GM12878 (cell line): Measurements from ENCODE around the gene RP9. TPM values are rescaled to one million over a fixed set of nuclear protein-coding genes. Genes with fewer than 3 reads are reported as not detected.

ENCODE experiments used
- ATAC-seq: fragments of 200-7000 bp; cut with Tn5 transposase; 3 replicates; pipeline ENCODE4 v1.9.1; 2020; ENCODE audit warnings: mild to moderate bottlenecking, moderate library complexity
- BruUV-seq: library from RNA; stranded (reverse); fragments of 400-500 nt; replicated peaks from 2 replicates; lab custom pipeline; 2021; lab: Mats Ljungman, UMichigan
- CTCF ChIA-PET: fragments of 300-600 bp; sonication (Branson Sonifier 250); formaldehyde crosslinking; extraction: SDS; loops from one replicate; lab custom pipeline; 2021; ENCODE audit warnings: inconsistent platforms; lab: Yijun Ruan, JAX
- POLR2A ChIA-PET: fragments of 350-600 bp; formaldehyde crosslinking; extraction: SDS; loops from one replicate; lab custom pipeline; 2021; ENCODE audit warnings: inconsistent platforms; lab: Charles Lee
- RAD21 ChIA-PET: fragments of 300-600 bp; sonication (Branson Sonifier 250); formaldehyde crosslinking; loops from one replicate; lab custom pipeline; 2023; ENCODE audit warnings: antibody characterized with exemption; ENCODE audit not compliant: unreplicated experiment; lab: Charles Lee
- SMC1A ChIA-PET: fragments of 300-600 bp; sonication (Branson Sonifier 250); formaldehyde crosslinking; loops from one replicate; lab custom pipeline; 2023; ENCODE audit not compliant: unreplicated experiment, uncharacterized antibody; lab: Charles Lee
- DNase-seq: peaks from one replicate; pipeline ENCODE4 v3.0.0-alpha.2; 2011; ENCODE audit warnings: low read depth, low spot score
- FAIRE-seq: peaks from 3 replicates; lab custom pipeline; 2011; peaks lifted over from hg19 to GRCh38; lab: Jason Lieb, UNC
- H2AFZ ChIP-seq: 2 replicates; pipeline ENCODE4 v1.6.0; 2011; ENCODE audit warnings: low read depth, low read length, control low read depth; ENCODE audit not compliant: control insufficient read depth
- H3K27ac ChIP-seq: 2 replicates; pipeline ENCODE4 v1.5.1; 2011; ENCODE audit warnings: control low read depth; ENCODE audit not compliant: control insufficient read depth, insufficient read depth
- H3K27me3 ChIP-seq, 2 experiments: replicated peaks in 1 of 2; 2 replicates each; pipeline versions ENCODE4 v1.6.0 to v1.6.1; 2011; ENCODE audit warnings: low read length in 1 of 2; ENCODE audit not compliant: control insufficient read depth in 2 of 2, insufficient read depth in 2 of 2
- H3K36me3 ChIP-seq, 2 experiments: 2 replicates each; pipeline ENCODE4 v1.5.1; 2011; ENCODE audit warnings: low read length in 1 of 2; ENCODE audit not compliant: control insufficient read depth in 2 of 2, insufficient read depth in 2 of 2
- H3K4me1 ChIP-seq: 2 replicates; pipeline ENCODE4 v1.6.1; 2011; ENCODE audit warnings: mild to moderate bottlenecking, low read length, moderate library complexity, mixed read lengths; ENCODE audit not compliant: control insufficient read depth, insufficient read depth
- H3K4me2 ChIP-seq: 2 replicates; pipeline ENCODE4 v1.6.0; 2011; ENCODE audit warnings: control low read depth; ENCODE audit not compliant: control insufficient read depth, insufficient read depth
- H3K4me3 ChIP-seq: fragments of 200-600 bp; sonication (generic); 2 replicates; pipeline ENCODE4 v1.5.1; 2016
- H3K79me2 ChIP-seq: 2 replicates; pipeline ENCODE4 v1.6.0; 2011; ENCODE audit warnings: low read length; ENCODE audit not compliant: control insufficient read depth, insufficient read depth
- H3K9ac ChIP-seq: 2 replicates; pipeline ENCODE4 v1.8.0; 2011; ENCODE audit warnings: low read length, control low read depth, mixed read lengths; ENCODE audit not compliant: control insufficient read depth, insufficient read depth
- H3K9me3 ChIP-seq: replicated peaks from 3 replicates; pipeline ENCODE4 v1.5.1; 2011; ENCODE audit warnings: mild to moderate bottlenecking, low read length; ENCODE audit not compliant: control insufficient read depth, insufficient read depth
- H4K20me1 ChIP-seq: 2 replicates; pipeline ENCODE4 v1.6.0; 2011; ENCODE audit not compliant: control insufficient read depth, insufficient read depth
- ATF7 ChIP-seq: fragments of 450-650 bp; IDR thresholded peaks from 2 replicates; pipeline ENCODE4 v1.6.1; 2016; ENCODE audit warnings: low read depth, mild to moderate bottlenecking
- CBX5 ChIP-seq: sonication (generic); IDR thresholded peaks from 2 replicates; pipeline ENCODE4 v1.6.1; 2016; ENCODE audit warnings: low read depth, moderate library complexity, mild to moderate bottlenecking, inconsistent platforms
- EGR1 ChIP-seq, 2 experiments: IDR thresholded peaks; 1 replicate in 1 of 2; 2 replicates in 1 of 2; pipeline ENCODE4 v1.6.1; 2011 to 2012; ENCODE audit warnings: low read depth in 2 of 2, low read length in 2 of 2, borderline replicate concordance in 1 of 2, mild to moderate bottlenecking in 1 of 2, moderate library complexity in 1 of 2
- FOXK2 ChIP-seq: fragments of 450-650 bp; IDR thresholded peaks from 2 replicates; pipeline ENCODE4 v1.6.1; 2017; ENCODE audit warnings: mild to moderate bottlenecking, moderate library complexity
- KAT2A ChIP-seq: conservative IDR thresholded peaks from 2 replicates; pipeline ENCODE4 v1.6.1; 2011; ENCODE audit warnings: low read depth, low read length; ENCODE audit not compliant: control insufficient read depth
- MTA2 ChIP-seq: fragments of 450-650 bp; IDR thresholded peaks from 2 replicates; pipeline ENCODE4 v1.6.1; 2016; ENCODE audit warnings: low read depth, mild to moderate bottlenecking, moderate library complexity
- POLR2A ChIP-seq: IDR thresholded peaks from 2 replicates; pipeline ENCODE4 v1.6.1; 2011; ENCODE audit warnings: low read depth, mild to moderate bottlenecking, low read length
- RCOR1 ChIP-seq: conservative IDR thresholded peaks from 2 replicates; pipeline ENCODE4 v1.6.1; 2012; ENCODE audit warnings: low read depth, low read length, improper control_type of control experiment
- SIX5 ChIP-seq: IDR thresholded peaks from 2 replicates; pipeline ENCODE4 v1.6.1; 2011; ENCODE audit warnings: mild to moderate bottlenecking, low read depth, low read length, moderate library complexity; ENCODE audit not compliant: severe bottlenecking
- SP1 ChIP-seq: IDR thresholded peaks from one replicate; pipeline ENCODE4 v1.6.1; 2011; ENCODE audit warnings: low read depth, low read length
- TAF1 ChIP-seq: IDR thresholded peaks from 2 replicates; pipeline ENCODE4 v1.6.1; 2011; ENCODE audit warnings: mild to moderate bottlenecking, low read depth, low read length, borderline replicate concordance
- YY1 ChIP-seq: IDR thresholded peaks from 2 replicates; pipeline ENCODE4 v1.6.1; 2011; ENCODE audit warnings: low read depth, mild to moderate bottlenecking, low read length
- WGBS: methylation state at CpG from one replicate; pipeline ENCODE4 v1.1.6; 2016; ENCODE audit warnings: low lambda C conversion rate; ENCODE audit not compliant: insufficient replicate concordance, insufficient coverage; ENCODE audit errors: missing lambda C conversion rate; 5-methylcytosine and 5-hydroxymethylcytosine counted together
- in situ Hi-C: fragments of 300-500 bp; cut with MboI; formaldehyde crosslinking; loops from 9 replicates; pipeline ENCODE4 v1.14.3; 2018; ENCODE audit warnings: mixed read lengths
- intact Hi-C: fragments of 100-400 bp; cut with micrococcal nuclease; formaldehyde crosslinking; loops from one replicate; pipeline ENCODE4 v1.14.2; 2022; ENCODE audit not compliant: unreplicated experiment
- polyA plus RNA-seq, 11 experiments: library from polyadenylated mRNA; depleted of rRNA in 4 of 11; unstranded in 6 of 11; stranded (reverse) in 5 of 11; fragments of >200 nt; fragmentation: Nextera tagmentation in 4 of 11; fragmentation: Illumina TruSeq in 1 of 11; extraction: Ambion mirVana in 4 of 11; extraction: Trizol in 1 of 11; gene quantifications; 1 replicate in 1 of 11; 2 replicates in 10 of 11; pipeline versions ENCODE4 v1.2.1 to v1.2.3, GENCODE V29; 2011 to 2016; ENCODE audit warnings: inconsistent platforms in 2 of 11, missing spikeins in 2 of 11, low read depth in 1 of 11
- total RNA-seq, 4 experiments: library from RNA; depleted of rRNA in 3 of 4; stranded (reverse); fragments of >200 nt in 3 of 4; fragmentation: Illumina TruSeq in 1 of 4; extraction: Trizol in 1 of 4; gene quantifications; 2 replicates each; pipeline versions ENCODE4 v1.2.1 to v1.2.3, GENCODE V29; 2013 to 2021
- TF ChIP-seq, protein P1 (sequence below): IDR thresholded peaks from 2 replicates; pipeline ENCODE4 v1.6.1; 2011; ENCODE audit warnings: low read depth, mild to moderate bottlenecking, low read length, moderate library complexity, borderline replicate concordance; ENCODE audit errors: extremely low read depth
- TF ChIP-seq, protein P2 (sequence below): fragments of 450-650 bp; conservative IDR thresholded peaks from 2 replicates; pipeline ENCODE4 v1.6.1; 2017; ENCODE audit warnings: mild to moderate bottlenecking, moderate library complexity

The RP9 gene
- total and polyA plus RNA-seq, 10 of the 15 experiments (the other 5 are each of a cell fraction or from before 2014, with no cell fraction given) = 7.6 to 25.3 (median 16.9) TPM

DNA sequence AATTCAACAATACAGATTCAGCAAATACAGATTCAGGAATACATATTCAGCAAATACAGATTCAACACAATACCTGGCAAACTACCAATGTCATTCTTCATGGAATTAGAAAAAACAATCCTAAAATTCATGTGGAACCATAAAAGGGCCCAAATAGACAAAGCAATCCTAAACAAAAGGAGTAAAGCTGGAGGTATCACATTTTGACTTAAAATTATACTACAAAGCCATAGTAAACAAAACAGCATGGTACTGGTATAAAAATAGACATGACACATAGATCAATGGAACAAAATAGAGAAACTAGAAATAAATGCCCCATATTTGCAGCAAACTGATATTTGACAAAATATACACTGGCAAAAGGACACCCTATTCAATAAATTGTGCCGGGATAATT, 43.2 kb downstream of the RP9 start:
- Histone ChIP-seq H3K4me2 (no peak overlapping the region), H3K27me3 (no peaks in the 10 kb centered on the region), H2AFZ (no peak overlapping the region), H3K36me3 (no peaks in the 10 kb centered on the region), H3K9me3 (peaks cover 11% of the 10 kb centered on the region; the same call in 2 of the 3 replicates), H3K4me1 (no peaks in the 10 kb centered on the region), H4K20me1 (no peaks in the 10 kb centered on the region), H3K79me2 (peaks cover 16% of the 10 kb centered on the region), H3K27ac (no peak overlapping the region), H3K9ac (no peak overlapping the region), H3K4me3 (no peak overlapping the region)
- 100% methylated on average over 1 of the region's 1 CpG for WGBS
- TF ChIP-seq, protein P1, sequence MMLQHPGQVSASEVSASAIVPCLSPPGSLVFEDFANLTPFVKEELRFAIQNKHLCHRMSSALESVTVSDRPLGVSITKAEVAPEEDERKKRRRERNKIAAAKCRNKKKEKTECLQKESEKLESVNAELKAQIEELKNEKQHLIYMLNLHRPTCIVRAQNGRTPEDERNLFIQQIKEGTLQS = no peak
- in situ Hi-C loops (no loop called here), intact Hi-C loops (no loop called here)
- CTCF ChIA-PET = interaction anchor here (2.3 kb wide), 1 partner anchor 42 kb away, joined by 7 read pairs; the partner anchor contains the start of gene RP9
- RAD21 ChIA-PET = no interaction called here
- no TSS peak for BruUV-seq
- SMC1A ChIA-PET = no interaction called here
- POLR2A ChIA-PET = no interaction called here
- DNase-seq (no peak), FAIRE-seq (no peak), ATAC-seq (no peak)

DNA sequence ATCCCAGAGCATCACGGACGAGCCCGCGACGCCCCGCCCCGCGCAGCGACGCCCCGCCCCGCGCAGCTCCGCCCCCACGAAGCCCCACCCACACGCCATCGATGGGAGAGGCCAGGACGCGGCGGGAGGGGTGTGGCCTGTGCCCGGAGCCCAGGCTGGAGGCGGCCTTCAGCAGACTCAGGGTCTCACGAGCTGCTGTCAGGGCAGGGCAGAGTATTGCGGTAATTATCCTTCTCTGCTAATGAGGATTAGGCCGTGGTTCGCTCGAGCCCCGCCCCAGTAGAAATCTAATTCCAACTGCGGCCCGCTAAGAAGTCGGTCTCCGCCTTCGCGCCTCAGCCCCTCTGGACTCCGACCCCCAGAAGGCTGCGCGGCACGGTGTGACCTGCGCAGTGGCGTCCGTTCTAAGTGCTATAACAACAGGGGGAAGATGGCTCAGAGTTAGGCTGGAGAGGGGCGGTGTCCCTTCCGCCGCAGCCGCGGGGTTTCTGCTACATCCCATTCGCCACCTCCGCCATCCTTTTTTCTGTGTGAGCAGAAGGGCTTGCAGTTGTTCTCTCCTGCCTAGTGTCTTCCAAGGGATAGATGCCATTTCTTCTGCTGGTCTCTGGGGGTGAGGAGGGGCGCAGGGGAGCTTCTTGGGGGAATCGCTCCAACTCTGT, 46.3 kb downstream of the RP9 start:
- peak; percentile 79 for FAIRE-seq
- no peaks in the 10 kb centered on the region for H3K36me3 ChIP-seq
- H3K27ac ChIP-seq = peak overlapping the region; percentile 89
- peak overlapping the region; percentile 68 for H3K9ac ChIP-seq
- SMC1A ChIA-PET = interaction anchor here (1.1 to 3.3 kb wide), 6 partner anchors 9 to 45 kb away, joined by 3 to 31 read pairs (median 6); partner anchors contain the start of gene RP9
- ATAC-seq = peak; percentile 95
- in situ Hi-C loops (no loop called here), intact Hi-C loops (loop anchor here (2.0 to 5.0 kb wide), 3 partner anchors 46 to 571 kb away; partner anchors contain the start of genes KBTBD2, LSM5 and RP9)
- no TSS peak for BruUV-seq
- H3K4me2 ChIP-seq = peak overlapping the region; percentile 84
- H3K9me3 ChIP-seq = peaks cover 2% of the 10 kb centered on the region; the same call in 2 of the 3 replicates
- POLR2A ChIA-PET = interaction anchor here (0.8 to 5.9 kb wide), 12 partner anchors 9 to 174 kb away, joined by 3 to 30 read pairs (median 5); partner anchors contain the start of gene BBS9
- peaks cover 3% of the 10 kb centered on the region; the same call in 1 of the 2 replicates for H3K4me1 ChIP-seq
- H3K27me3 ChIP-seq = no peaks in the 10 kb centered on the region
- 2% methylated on average over 50 of the region's 50 CpGs for WGBS
- no peaks in the 10 kb centered on the region for H4K20me1 ChIP-seq
- H2AFZ ChIP-seq = peak overlapping the region; percentile 99
- peaks cover 46% of the 10 kb centered on the region for H3K79me2 ChIP-seq
- peak; percentile 81 for DNase-seq
- RAD21 ChIA-PET = interaction anchor here (0.6 to 2.8 kb wide), 7 partner anchors 9 to 216 kb away, joined by 3 to 19 read pairs (median 5); partner anchors contain the start of gene RP9
- CTCF ChIA-PET = interaction anchor here (1.3 to 5.4 kb wide), 9 partner anchors 10 to 217 kb away, joined by 3 to 31 read pairs (median 4); partner anchors contain the start of gene RP9
- peak overlapping the region; percentile 93 for H3K4me3 ChIP-seq
- TF ChIP-seq TAF1 = peak; percentile 74; the same call in 1 of the 2 replicates
- peak; percentile 15 for TF ChIP-seq SP1
- TF ChIP-seq RCOR1 = no peak
- 0 out of 2 replicates have a peak, but pooled peaks have one; percentile 13 for TF ChIP-seq MTA2
- TF ChIP-seq POLR2A = peak; percentile 75
- TF ChIP-seq KAT2A = no peak
- peak; percentile 78 for TF ChIP-seq YY1
- peak; percentile 58; the same call in 1 of the 2 replicates for TF ChIP-seq FOXK2
- TF ChIP-seq, protein P2, sequence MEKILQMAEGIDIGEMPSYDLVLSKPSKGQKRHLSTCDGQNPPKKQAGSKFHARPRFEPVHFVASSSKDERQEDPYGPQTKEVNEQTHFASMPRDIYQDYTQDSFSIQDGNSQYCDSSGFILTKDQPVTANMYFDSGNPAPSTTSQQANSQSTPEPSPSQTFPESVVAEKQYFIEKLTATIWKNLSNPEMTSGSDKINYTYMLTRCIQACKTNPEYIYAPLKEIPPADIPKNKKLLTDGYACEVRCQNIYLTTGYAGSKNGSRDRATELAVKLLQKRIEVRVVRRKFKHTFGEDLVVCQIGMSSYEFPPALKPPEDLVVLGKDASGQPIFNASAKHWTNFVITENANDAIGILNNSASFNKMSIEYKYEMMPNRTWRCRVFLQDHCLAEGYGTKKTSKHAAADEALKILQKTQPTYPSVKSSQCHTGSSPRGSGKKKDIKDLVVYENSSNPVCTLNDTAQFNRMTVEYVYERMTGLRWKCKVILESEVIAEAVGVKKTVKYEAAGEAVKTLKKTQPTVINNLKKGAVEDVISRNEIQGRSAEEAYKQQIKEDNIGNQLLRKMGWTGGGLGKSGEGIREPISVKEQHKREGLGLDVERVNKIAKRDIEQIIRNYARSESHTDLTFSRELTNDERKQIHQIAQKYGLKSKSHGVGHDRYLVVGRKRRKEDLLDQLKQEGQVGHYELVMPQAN = 0 out of 2 replicates have a peak, but pooled peaks have one; percentile 47
- TF ChIP-seq CBX5 = 0 out of 2 replicates have a peak, but pooled peaks have one; percentile 13
- peak in 1 of 2 experiments; percentile 67; a peak in 1 of 3 replicates for TF ChIP-seq EGR1 (IDR thresholded peaks at IDR 0.05; ENCODE audit: borderline replicate concordance in 1 of 2, low read depth in 2 of 2, low read length in 2 of 2)
- TF ChIP-seq SIX5 = peak; percentile 77
- TF ChIP-seq ATF7 = peak; percentile 47; the same call in 1 of the 2 replicates
